ENCODE data around the gene RBMS3.

- TF ChIP-seq, protein P1, sequence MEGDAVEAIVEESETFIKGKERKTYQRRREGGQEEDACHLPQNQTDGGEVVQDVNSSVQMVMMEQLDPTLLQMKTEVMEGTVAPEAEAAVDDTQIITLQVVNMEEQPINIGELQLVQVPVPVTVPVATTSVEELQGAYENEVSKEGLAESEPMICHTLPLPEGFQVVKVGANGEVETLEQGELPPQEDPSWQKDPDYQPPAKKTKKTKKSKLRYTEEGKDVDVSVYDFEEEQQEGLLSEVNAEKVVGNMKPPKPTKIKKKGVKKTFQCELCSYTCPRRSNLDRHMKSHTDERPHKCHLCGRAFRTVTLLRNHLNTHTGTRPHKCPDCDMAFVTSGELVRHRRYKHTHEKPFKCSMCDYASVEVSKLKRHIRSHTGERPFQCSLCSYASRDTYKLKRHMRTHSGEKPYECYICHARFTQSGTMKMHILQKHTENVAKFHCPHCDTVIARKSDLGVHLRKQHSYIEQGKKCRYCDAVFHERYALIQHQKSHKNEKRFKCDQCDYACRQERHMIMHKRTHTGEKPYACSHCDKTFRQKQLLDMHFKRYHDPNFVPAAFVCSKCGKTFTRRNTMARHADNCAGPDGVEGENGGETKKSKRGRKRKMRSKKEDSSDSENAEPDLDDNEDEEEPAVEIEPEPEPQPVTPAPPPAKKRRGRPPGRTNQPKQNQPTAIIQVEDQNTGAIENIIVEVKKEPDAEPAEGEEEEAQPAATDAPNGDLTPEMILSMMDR (conservative IDR thresholded peaks at IDR 0.05; ENCODE audit: low read depth, low read length) = no peak
- TF ChIP-seq EZH2 (IDR thresholded peaks at IDR 0.05; ENCODE audit: borderline replicate concordance, low read depth, low read length, poor library complexity, severe bottlenecking) = no peak
These were observed 515.9 kb downstream of the RBMS3 start for GRCh38 chr3:29796808-29797207.

Measured in A673 (cell line).